GM06990 (cell line): ENCODE results near the gene SRP68.

ENCODE experiments used
- DNase-seq: peaks from one replicate; pipeline ENCODE4 v3.0.0-alpha.2; 2011; ENCODE audit not compliant: insufficient read length; ENCODE audit errors: extremely low read depth
- H3K27me3 ChIP-seq: replicated peaks from 2 replicates; pipeline ENCODE4 v1.6.0; 2011; ENCODE audit warnings: low read length; ENCODE audit not compliant: control insufficient read depth, insufficient read depth
- H3K36me3 ChIP-seq: 2 replicates; pipeline ENCODE4 v1.5.1; 2011; ENCODE audit warnings: low read length; ENCODE audit not compliant: control insufficient read depth, insufficient read depth
- H3K4me3 ChIP-seq: replicated peaks from 2 replicates; pipeline ENCODE4 v1.5.1; 2011; ENCODE audit warnings: low read depth, mild to moderate bottlenecking, control low read depth, low read length
- CTCF ChIP-seq: IDR thresholded peaks from 2 replicates; pipeline ENCODE4 v1.5.1; 2011; ENCODE audit warnings: low read length, control low read depth, mild to moderate bottlenecking, inconsistent platforms; ENCODE audit not compliant: insufficient read depth, poor library complexity, severe bottlenecking

The SRP68 gene

GRCh38 chr17:76002100-76002499 is 70.2 kb downstream of the SRP68 start:
- Histone ChIP-seq H3K4me3 (no peak overlapping the region), H3K36me3 (peaks cover 9% of the 10 kb centered on the region), H3K27me3 (no peaks in the 10 kb centered on the region)
- no peak for DNase-seq
- TF ChIP-seq CTCF, result no peak

GRCh38 chr17:76000755-76001521 is 71.4 kb downstream of the SRP68 start, which contains the start of gene CDK3:
TSS of gene CDK3 (plus strand) at chr17:76000855. CDS start at chr17:76001426, 571 bp downstream.
- H3K36me3 ChIP-seq, result peaks cover 9% of the 10 kb centered on the region
- no peak for DNase-seq
- no peaks in the 10 kb centered on the region for H3K27me3 ChIP-seq
- H3K4me3 ChIP-seq, result no peak within 1 kb of the TSS
- no peak for TF ChIP-seq CTCF

DNA sequence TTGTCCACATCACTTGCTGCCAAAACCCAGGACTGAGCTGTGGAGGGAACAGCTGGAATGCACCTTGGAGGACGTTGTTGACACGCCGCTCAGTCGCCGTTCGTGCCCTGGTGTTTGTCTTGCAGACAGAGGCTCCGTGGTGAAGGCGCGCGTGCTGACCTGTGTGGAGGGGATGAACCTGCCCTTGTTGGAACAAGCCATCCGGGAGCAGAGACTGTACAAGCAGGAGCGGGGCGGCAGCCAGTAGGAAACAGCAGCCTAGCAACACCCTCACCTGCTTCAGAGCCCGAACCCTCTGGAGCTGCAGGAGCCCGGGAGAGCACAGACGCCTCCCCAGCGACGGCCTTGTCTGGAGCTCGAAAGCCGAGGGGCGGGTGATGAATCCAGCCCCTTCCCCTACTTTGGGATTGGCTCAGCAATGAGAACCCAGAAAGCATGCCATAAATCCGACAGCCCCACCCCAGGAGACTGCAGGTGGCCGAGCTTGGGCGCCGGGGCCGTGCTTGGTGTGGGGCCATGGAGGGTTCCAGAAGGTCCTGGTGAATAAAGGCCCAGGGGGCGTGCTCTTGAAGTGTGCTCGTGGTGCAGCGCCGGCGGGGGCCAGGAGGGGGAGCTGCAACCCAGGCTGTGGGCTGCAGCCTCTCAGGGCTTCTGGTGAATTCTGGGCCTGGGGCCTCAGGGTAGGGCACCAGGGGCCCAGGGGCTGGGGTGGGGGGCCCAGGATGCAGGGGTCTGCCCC is 72.1 kb downstream of the SRP68 start:
- Histone ChIP-seq H3K27me3 (no peaks in the 10 kb centered on the region), H3K36me3 (peaks cover 9% of the 10 kb centered on the region), H3K4me3 (no peak overlapping the region)
- peak; percentile 61 for DNase-seq
- TF ChIP-seq CTCF, result peak; percentile 95

DNA sequence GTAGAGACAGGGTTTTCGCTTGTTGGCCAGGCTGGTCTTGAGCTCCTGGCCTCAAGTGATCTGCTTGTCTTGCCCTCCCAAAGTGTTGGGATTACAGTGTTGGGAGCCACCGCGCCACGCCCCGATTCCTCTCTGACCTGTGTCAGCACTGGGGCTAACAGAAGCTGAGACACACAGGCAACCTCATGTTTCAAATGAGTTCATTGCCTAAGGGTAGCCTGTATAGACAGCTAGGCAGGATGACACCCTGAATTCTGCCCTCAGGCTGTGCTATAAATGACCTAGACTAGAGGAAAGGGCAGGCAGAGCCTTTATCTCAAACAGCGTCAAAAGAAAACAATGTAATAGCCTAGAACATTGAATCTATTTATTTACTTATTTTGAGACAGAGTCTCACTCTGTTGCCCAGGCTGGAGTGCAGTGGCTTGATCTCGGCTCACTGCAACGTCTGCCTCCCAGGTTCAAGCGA is 74.0 kb downstream of the SRP68 start:
- DNase-seq, result no peak
- H3K36me3 ChIP-seq, result peaks cover 6% of the 10 kb centered on the region
- no peak overlapping the region for H3K4me3 ChIP-seq
- H3K27me3 ChIP-seq, result no peaks in the 10 kb centered on the region
- no peak for TF ChIP-seq CTCF

DNA sequence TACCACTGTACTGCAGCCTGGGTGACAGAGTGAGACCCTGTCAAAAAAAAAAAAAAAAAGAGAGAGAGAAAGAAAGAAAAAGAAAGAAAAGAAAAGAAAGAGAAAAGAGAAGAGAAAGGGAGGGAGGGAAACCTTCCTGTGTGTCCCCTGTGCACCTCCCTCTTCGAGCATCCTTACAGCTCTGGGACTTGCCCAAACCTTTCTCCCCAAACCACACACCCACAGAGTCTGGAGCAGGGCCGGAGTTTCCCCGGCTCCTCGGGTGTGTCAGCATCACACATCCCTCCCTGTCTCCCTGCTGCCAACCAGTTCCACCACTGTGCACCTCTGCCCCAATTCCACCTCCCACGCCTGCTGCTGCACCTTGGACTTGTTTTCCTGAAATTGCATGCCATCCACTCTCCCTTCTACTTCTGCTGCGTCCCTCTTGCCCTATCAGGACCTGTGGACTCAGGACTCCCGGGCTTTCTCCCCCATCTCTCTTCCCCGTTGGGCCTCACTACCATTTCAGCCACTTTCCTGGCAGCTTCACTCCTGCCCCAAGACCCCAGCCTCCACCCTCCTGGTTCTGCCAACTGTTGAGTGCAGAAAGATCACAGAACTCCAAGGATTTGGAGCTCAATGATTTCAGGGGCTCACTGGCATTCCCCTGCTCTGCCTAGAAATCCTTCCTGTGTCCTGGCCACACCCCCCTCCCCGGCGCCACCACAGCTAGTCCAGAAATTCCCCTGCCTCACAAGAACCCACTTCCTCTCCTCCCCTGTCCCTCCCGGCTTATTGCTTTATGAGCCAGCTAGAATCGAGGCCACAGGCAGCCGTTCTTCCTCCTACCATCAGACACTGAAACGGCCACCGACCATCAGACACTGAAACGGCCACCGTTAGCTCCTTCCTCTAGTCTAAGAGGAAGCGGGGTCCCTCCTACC is 75.4 kb downstream of the SRP68 start:
- Histone ChIP-seq H3K36me3 (peaks cover 5% of the 10 kb centered on the region), H3K4me3 (peak overlapping the region; percentile 13; the same call in 1 of the 2 replicates), H3K27me3 (no peaks in the 10 kb centered on the region)
- peak; percentile 57 for DNase-seq
- TF ChIP-seq CTCF, result no peak
